GM12892 (cell line): ENCODE data around the gene TMEM222.

Experiments used
- POLR2A ChIP-seq: IDR thresholded peaks from 2 replicates; pipeline ENCODE4 v1.6.1; 2011; ENCODE audit warnings: low read depth, low read length, control low read depth
- TAF1 ChIP-seq: IDR thresholded peaks from 2 replicates; pipeline ENCODE4 v1.6.1; 2011; ENCODE audit warnings: low read depth, mild to moderate bottlenecking, control low read depth, low read length, borderline replicate concordance

GRCh38 chr1:27380766-27381733 is 59.1 kb downstream of the TMEM222 start:
- TF ChIP-seq POLR2A (no peak), TAF1 (no peak)
